ENCODE measurements around the gene GIT2. TPM values are rescaled to one million over a fixed set of nuclear protein-coding genes. Genes with fewer than 3 reads are reported as not detected.

Gene GIT2
- total and polyA plus RNA-seq, 2 of the 8 experiments (the other 6 are each of a cell fraction or from before 2014, with no cell fraction given): 9.6 to 20.7 TPM

DNA sequence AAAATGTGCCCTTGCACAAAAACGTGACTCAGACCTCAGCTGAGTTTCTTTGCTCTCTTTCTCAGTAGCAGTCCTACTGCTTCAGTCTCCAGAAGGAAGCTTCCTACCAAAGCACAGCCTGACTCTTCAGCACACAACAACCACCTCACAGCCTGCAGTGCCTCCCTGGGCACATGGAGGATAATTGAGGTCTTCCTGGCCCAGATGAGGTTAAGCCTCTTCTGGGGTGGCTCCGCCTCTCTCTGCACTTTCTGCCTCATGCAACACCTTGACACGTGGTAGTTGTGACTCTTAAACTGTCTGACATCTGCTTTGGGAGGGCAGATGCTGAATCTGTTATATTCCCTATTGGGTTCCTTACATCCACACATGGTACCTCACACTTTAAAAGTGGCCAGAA lies 33.8 kb downstream of the GIT2 start:
- H2BK15ac ChIP-seq (ENCODE audit: low read length): no peak overlapping the region
- no peak overlapping the region for H4K5ac ChIP-seq (ENCODE audit: insufficient read length, low read depth, low read length)
- no peaks in the 10 kb centered on the region for H3K9me3 ChIP-seq (ENCODE audit: insufficient read depth in 2 of 2, low read depth in 1 of 2, low read length in 1 of 2)
- H3K23ac ChIP-seq (ENCODE audit: insufficient read length): no peak overlapping the region
- H3K79me1 ChIP-seq (ENCODE audit: low read depth, low read length): no peaks in the 10 kb centered on the region
- no peaks in the 10 kb centered on the region for H3K4me1 ChIP-seq (replicated peaks in 1 of 4; ENCODE audit: control insufficient read depth in 3 of 4, insufficient read depth in 4 of 4, low read length in 3 of 4)
- H3K27me3 ChIP-seq (replicated peaks in 1 of 4; ENCODE audit: control insufficient read depth in 3 of 4, extremely low read depth in 1 of 4, insufficient read depth in 3 of 4, low read length in 3 of 4): no peaks in the 10 kb centered on the region
- H2BK20ac ChIP-seq (ENCODE audit: low read length): no peak overlapping the region
- no peak overlapping the region for H2BK12ac ChIP-seq (ENCODE audit: low read depth, low read length)
- H3K4me2 ChIP-seq (ENCODE audit: insufficient read depth in 1 of 2, low read depth in 2 of 2, low read length in 2 of 2): no peak overlapping the region
- peaks cover 0 to 13% (median 2%) of the 10 kb centered on the region in 4 experiments; a peak in 2 of 8 replicates for H3K36me3 ChIP-seq (ENCODE audit: control insufficient read depth in 2 of 4, insufficient read depth in 4 of 4, low read length in 3 of 4)
- H3K14ac ChIP-seq (ENCODE audit: insufficient read length): no peak overlapping the region
- no peak for DNase-seq (ENCODE audit: low read depth in 1 of 2, low spot score in 2 of 2)
- H3K79me2 ChIP-seq (ENCODE audit: control insufficient read depth in 1 of 2, insufficient read depth in 2 of 2, low read length in 2 of 2): no peaks in the 10 kb centered on the region
- no peak overlapping the region for H2BK120ac ChIP-seq (replicated peaks; ENCODE audit: low read depth, low read length)
- no peak overlapping the region for H2AK5ac ChIP-seq (ENCODE audit: low read depth, low read length)
- no peak overlapping the region for H3K56ac ChIP-seq (replicated peaks; ENCODE audit: insufficient read length, low read depth, low read length)
- H2AFZ ChIP-seq (ENCODE audit: low read length): no peak overlapping the region
- H3K27ac ChIP-seq (ENCODE audit: low read depth, low read length): no peak overlapping the region
- ChIA-PET CTCF (ENCODE audit: partially characterized antibody) (interaction anchor here (0.8 to 2.2 kb wide), 3 partner anchors 29 to 51 kb away, joined by 3 to 6 read pairs (median 3); no protein-coding TSS in a partner anchor), POLR2A (ENCODE audit: partially characterized antibody) (interaction anchor here (1.1 kb wide), 1 partner anchor 21 kb away, joined by 3 read pairs; no protein-coding TSS in a partner anchor)
- H3K4me3 ChIP-seq (ENCODE audit: extremely low read depth in 1 of 4, insufficient read depth in 2 of 4, low read depth in 3 of 4, low read length in 4 of 4): no peak overlapping the region
- H3K18ac ChIP-seq (ENCODE audit: extremely low read depth, low read length): no peak overlapping the region
- peak overlapping the region; percentile 52; the same call in 1 of the 2 replicates for H2BK5ac ChIP-seq (ENCODE audit: low read depth, low read length)
- H4K20me1 ChIP-seq (replicated peaks in 1 of 2; ENCODE audit: control insufficient read depth in 1 of 2, insufficient read depth in 2 of 2, low read length in 2 of 2): no peaks in the 10 kb centered on the region
- no peak overlapping the region for H4K91ac ChIP-seq (replicated peaks; ENCODE audit: insufficient read length, low read length)
- no peak overlapping the region for H3K4ac ChIP-seq (replicated peaks; ENCODE audit: insufficient read length, low read depth, low read length)
- H4K8ac ChIP-seq (ENCODE audit: extremely low read depth, insufficient read depth, low read length): no peak overlapping the region
- 72% methylated on average over 3 of the region's 3 CpGs; no CpG with 5 or more reads in 1 of the 2 experiments for WGBS, 2 experiments (ENCODE audit: extremely low coverage in 1 of 2, insufficient coverage in 1 of 2, insufficient read length in 1 of 2, insufficient replicate concordance in 2 of 2, low coverage in 1 of 2, low lambda C conversion rate in 2 of 2, missing lambda C conversion rate in 1 of 2)
- H3K9ac ChIP-seq (replicated peaks in 1 of 4; ENCODE audit: extremely low read depth in 1 of 4, low read depth in 3 of 4, low read length in 3 of 4): no peak overlapping the region
- H3K23me2 ChIP-seq (ENCODE audit: low read depth, low read length): no peaks in the 10 kb centered on the region
- FAIRE-seq: no peak
- TF ChIP-seq POLR2AphosphoS5 (IDR thresholded peaks at IDR 0.05; ENCODE audit: low read depth, low read length): no peak
- no peak for TF ChIP-seq PHF8 (conservative IDR thresholded peaks at IDR 0.05; ENCODE audit: low read depth, low read length)
- no peak for TF ChIP-seq RAD21 (IDR thresholded peaks at IDR 0.05 in 1 of 2, conservative IDR thresholded peaks at IDR 0.05 in 1 of 2; ENCODE audit: low read depth in 2 of 2, low read length in 2 of 2)
- TF ChIP-seq KDM1A (IDR thresholded peaks at IDR 0.05; ENCODE audit: borderline replicate concordance, low read length): no peak
- no peak for TF ChIP-seq RFX5 (IDR thresholded peaks at IDR 0.05; ENCODE audit: borderline replicate concordance, low read depth, low read length)
- no peak for TF ChIP-seq NANOG (IDR thresholded peaks at IDR 0.05; ENCODE audit: insufficient read depth, low read depth, low read length, poor library complexity, severe bottlenecking)
- no peak for TF ChIP-seq TAF1 (IDR thresholded peaks at IDR 0.05; ENCODE audit: low read depth, low read length)
- no peak for TF ChIP-seq EP300 (IDR thresholded peaks at IDR 0.05; ENCODE audit: borderline replicate concordance in 1 of 2, low read depth in 2 of 2, low read length in 2 of 2)
- TF ChIP-seq, protein P1, sequence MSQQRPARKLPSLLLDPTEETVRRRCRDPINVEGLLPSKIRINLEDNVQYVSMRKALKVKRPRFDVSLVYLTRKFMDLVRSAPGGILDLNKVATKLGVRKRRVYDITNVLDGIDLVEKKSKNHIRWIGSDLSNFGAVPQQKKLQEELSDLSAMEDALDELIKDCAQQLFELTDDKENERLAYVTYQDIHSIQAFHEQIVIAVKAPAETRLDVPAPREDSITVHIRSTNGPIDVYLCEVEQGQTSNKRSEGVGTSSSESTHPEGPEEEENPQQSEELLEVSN (IDR thresholded peaks at IDR 0.05): no peak
- no peak for TF ChIP-seq USF2 (IDR thresholded peaks at IDR 0.05; ENCODE audit: low read length)
- TF ChIP-seq EGR1 (IDR thresholded peaks at IDR 0.05; ENCODE audit: borderline replicate concordance, low read depth, low read length): no peak
